GM18520 (cell line): ENCODE measurements around the gene P2RY1.

Experiments used
- ATAC-seq: cut with Tn5 transposase; IDR thresholded peaks from one replicate; pipeline ENCODE4 v1.9.1; 2021; ENCODE audit not compliant: unreplicated experiment

The P2RY1 gene

GRCh38 chr3:152834776-152835600, at the start of gene P2RY1:
TSS of gene P2RY1 (plus strand) at chr3:152835131. CDS start at chr3:152835783, 652 bp downstream.
- ATAC-seq, result peak; percentile 62

GRCh38 chr3:152786977-152787681, 47.8 kb upstream of the P2RY1 start:
- ATAC-seq, result no peak

GRCh38 chr3:152790651-152791387, 44.1 kb upstream of the P2RY1 start:
- no peak for ATAC-seq

GRCh38 chr3:152793969-152794368, 41.0 kb upstream of the P2RY1 start:
- no peak for ATAC-seq

GRCh38 chr3:152797751-152798432, 37.0 kb upstream of the P2RY1 start:
- ATAC-seq, result no peak

GRCh38 chr3:152811974-152812760, 22.8 kb upstream of the P2RY1 start:
- no peak for ATAC-seq

GRCh38 chr3:152817400-152817799, 17.5 kb upstream of the P2RY1 start:
- no peak for ATAC-seq

GRCh38 chr3:152818027-152818426, 16.9 kb upstream of the P2RY1 start:
- no peak for ATAC-seq

- no peak for ATAC-seq
Observed at GRCh38 chr3:152823173-152823572, 11.8 kb upstream of the P2RY1 start.

- no peak for ATAC-seq
Observed at GRCh38 chr3:152823781-152824180, 11.2 kb upstream of the P2RY1 start.

- ATAC-seq, result no peak
Observed at GRCh38 chr3:152825566-152825965, 9.4 kb upstream of the P2RY1 start.

GRCh38 chr3:152826476-152826875, 8.5 kb upstream of the P2RY1 start:
- no peak for ATAC-seq

- no peak for ATAC-seq
Observed at GRCh38 chr3:152827313-152827712, 7.6 kb upstream of the P2RY1 start.

GRCh38 chr3:152828075-152828840, 6.7 kb upstream of the P2RY1 start:
- no peak for ATAC-seq

- ATAC-seq, result no peak
Observed at GRCh38 chr3:152830245-152830644, 4.7 kb upstream of the P2RY1 start.

- no peak for ATAC-seq
Observed at GRCh38 chr3:152832046-152832445, 2.9 kb upstream of the P2RY1 start.

- ATAC-seq, result no peak
Observed at GRCh38 chr3:152833089-152833488, 1.8 kb upstream of the P2RY1 start.

- ATAC-seq, result no peak
Observed at GRCh38 chr3:152834191-152834775, 648 bp upstream of the P2RY1 start.

- no peak for ATAC-seq
Observed at GRCh38 chr3:152835601-152836102, 721 bp downstream of the P2RY1 start.
